GM21576 (cell line): ENCODE measurements around the gene BMPR2.
"Not testable (repeated sequence)": the region's sequence is repeated elsewhere in the genome, so short reads cannot be mapped to it uniquely, and the experiment has no call there.

Source experiments
- ATAC-seq: cut with Tn5 transposase; IDR thresholded peaks from one replicate; pipeline ENCODE4 v1.9.1; 2021; ENCODE audit warnings: mild to moderate bottlenecking, moderate library complexity; ENCODE audit not compliant: unreplicated experiment

Gene BMPR2

GRCh38 chr2:202375609-202376408, at the start of gene BMPR2:
BMPR2 (plus strand) TSS chr2:202376327; CDS start chr2:202377475, 1,148 bp downstream.
- ATAC-seq = peak; percentile 61

- no peak for ATAC-seq
Measured at GRCh38 chr2:202327858-202328257, 48.3 kb upstream of the BMPR2 start.

- no peak for ATAC-seq
Measured at GRCh38 chr2:202335791-202336467, 40.2 kb upstream of the BMPR2 start.

DNA sequence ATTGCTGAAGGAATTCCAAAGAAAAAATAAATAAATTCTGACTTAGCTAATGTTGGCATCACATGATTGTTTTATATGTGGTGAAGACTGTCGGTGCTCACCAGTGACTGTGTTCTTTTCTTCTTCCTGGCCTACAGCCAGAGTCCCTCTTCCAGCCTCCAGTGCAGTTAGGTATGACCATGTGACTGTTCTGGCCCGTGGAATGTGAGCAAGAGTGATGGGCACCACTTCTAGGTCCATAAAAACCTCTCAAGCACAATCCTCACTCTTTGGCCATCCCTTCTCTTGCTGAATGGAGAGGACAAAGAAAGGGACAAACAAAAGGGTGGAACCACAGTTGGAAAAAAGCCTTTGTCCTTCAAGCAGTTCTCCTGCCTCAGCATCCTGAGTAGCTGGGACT, 39.0 kb upstream of the BMPR2 start:
- ATAC-seq = no peak

- ATAC-seq = no peak
Measured at GRCh38 chr2:202337706-202338346, 38.3 kb upstream of the BMPR2 start.

- no peak for ATAC-seq
Measured at GRCh38 chr2:202339071-202339870, 36.9 kb upstream of the BMPR2 start.

DNA sequence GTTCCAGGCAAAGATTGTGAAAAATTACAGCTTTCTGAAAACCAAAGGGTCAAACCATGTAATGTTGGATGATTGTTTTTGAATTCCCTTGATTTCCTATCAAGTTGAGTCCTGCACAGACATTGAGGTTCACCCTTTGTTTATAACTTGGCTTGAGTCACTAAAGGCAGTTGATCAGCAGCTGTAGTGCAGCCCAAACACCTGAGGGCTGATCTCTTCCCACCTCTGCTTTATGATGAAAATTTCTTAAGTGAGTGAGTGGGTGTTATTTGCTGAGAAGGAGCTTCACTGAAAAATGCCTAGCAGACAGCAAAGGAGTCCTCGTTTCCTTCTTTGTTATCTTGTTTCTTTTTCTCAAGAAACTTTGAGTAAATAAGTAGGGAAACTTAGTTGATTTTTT, 31.9 kb upstream of the BMPR2 start:
- no peak for ATAC-seq

GRCh38 chr2:202346180-202346579, 29.9 kb upstream of the BMPR2 start:
- no peak for ATAC-seq

GRCh38 chr2:202353430-202353829, 22.7 kb upstream of the BMPR2 start:
- ATAC-seq = no peak

GRCh38 chr2:202355993-202356505, 20.1 kb upstream of the BMPR2 start:
- ATAC-seq = no peak

DNA sequence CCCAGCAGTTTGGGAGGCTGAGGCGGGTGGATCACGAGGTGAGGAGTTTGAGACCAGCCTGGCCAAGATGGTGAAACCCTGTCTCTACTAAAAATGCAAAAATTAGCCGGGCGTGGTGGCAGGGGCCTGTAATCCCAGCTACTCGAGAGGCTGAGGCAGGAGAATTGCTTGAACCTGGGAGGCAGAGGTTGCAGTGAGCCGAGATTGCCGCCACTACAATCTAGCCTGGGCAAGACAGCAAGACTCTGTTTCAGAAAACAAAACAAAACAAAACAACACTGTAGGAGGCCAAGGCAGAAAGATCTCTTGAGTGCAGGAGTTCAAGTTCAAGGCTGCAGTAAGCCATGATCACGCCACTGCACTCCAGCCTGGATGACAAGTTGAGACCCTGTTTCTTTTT, 17.2 kb upstream of the BMPR2 start:
- not testable (repeated sequence) for ATAC-seq

DNA sequence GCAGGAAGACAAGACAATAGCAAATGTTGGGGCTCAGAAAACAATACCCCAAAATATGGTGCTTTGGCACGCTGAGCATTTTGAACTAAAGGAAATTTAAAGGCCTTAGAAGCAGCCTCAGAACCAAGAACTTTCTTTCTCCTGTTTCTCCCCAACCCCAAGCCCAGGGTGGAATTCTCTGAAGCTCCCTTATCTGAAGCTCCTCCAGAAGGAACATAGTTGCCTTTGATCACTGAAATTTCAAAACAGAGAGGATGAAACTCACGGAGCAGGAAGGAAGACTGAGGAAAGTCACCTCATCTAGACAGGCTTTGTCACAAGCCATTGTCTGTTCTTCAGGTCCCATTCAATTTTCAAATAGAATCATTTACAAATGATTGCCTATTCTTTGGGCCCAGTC, 15.5 kb upstream of the BMPR2 start:
- ATAC-seq = no peak

- no peak for ATAC-seq
Measured at GRCh38 chr2:202361108-202361507, 15.0 kb upstream of the BMPR2 start.

- ATAC-seq = no peak
Measured at GRCh38 chr2:202373490-202373889, 2.6 kb upstream of the BMPR2 start.

- ATAC-seq = not testable (repeated sequence)
Measured at GRCh38 chr2:202374383-202374782, 1.7 kb upstream of the BMPR2 start.

- ATAC-seq = no peak
Measured at GRCh38 chr2:202375033-202375608, 1.0 kb upstream of the BMPR2 start.

DNA sequence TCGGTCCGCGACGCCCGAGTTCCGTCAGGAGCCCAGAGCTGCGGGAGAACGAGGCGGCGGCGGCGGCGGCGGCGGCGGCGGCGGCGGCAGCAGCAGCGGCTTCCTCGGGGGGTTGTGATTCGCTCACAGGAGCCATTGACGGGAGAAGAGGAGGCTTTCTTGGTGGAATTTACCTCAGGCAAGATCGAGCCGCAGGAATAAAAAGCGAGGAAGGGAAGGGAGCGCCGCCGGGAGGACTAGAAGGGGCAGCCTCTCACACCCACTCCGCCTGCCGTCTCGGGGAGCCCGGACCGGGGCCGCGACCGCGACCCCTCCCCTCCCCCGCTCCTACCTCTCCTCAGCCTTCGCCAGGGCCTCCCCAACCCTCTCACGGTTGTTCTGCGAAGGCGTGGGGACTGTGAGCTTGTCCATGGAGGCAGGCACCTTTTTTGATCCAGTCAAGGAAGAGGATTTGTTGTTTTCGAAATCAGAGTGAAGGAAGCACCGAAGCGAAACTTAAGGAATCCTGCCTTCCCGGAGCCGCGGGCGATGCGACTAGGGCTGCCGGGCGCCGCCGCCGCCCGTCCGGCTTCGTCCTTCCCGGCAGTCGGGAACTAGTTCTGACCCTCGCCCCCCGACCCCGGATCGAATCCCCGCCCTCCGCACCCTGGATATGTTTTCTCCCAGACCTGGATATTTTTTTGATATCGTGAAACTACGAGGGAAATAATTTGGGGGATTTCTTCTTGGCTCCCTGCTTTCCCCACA, 506 bp downstream of the BMPR2 start:
- ATAC-seq = peak; percentile 15

GRCh38 chr2:202377207-202377761, 1.2 kb downstream of the BMPR2 start:
- no peak for ATAC-seq

DNA sequence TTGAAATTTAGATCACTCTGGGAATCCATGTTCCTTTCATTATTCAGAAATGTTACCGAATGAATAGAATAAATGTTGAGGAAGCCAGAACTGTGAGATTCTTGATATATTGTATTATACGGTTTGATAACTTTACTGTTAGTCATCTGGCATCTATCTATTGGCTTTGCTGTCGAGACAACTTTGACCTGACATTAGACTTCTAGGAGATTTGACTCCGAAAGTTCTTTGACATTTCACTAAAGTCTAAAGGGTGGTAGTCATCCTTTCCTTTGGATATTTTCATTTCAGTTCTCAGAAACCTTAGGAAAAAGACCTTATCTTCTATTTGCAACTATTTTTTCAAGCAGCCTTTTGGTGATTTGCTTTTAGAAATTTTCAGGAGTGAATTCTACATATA, 1.9 kb downstream of the BMPR2 start:
- ATAC-seq = no peak
